ENCODE data around the gene SWT1. TPM values are rescaled to one million over a fixed set of nuclear protein-coding genes. Genes with fewer than 3 reads are reported as not detected.

Gene SWT1
- total RNA-seq, 3 donors from 2014 or later: 10.5 to 13.9 (median 10.9) TPM

GRCh38 chr1:185295091-185295490, 138.1 kb downstream of the SWT1 start:
- no peak overlapping the region for H3K4me3 ChIP-seq
- no peaks in the 10 kb centered on the region for H3K9me3 ChIP-seq
- H3K4me1 ChIP-seq: no peaks in the 10 kb centered on the region
- no peak overlapping the region for H3K27ac ChIP-seq
- H3K36me3 ChIP-seq: peaks cover 2% of the 10 kb centered on the region
- intact Hi-C loops (cut with DNase I; ENCODE audit: low total_unique reads): no loop called here
- DNase-seq (ENCODE audit: low spot score in 2 of 2): no peak
- TF ChIP-seq POLR2A (IDR thresholded peaks at IDR 0.05) (no peak), POLR2AphosphoS5 (IDR thresholded peaks at IDR 0.05) (no peak)
- TF ChIP-seq, protein P1, sequence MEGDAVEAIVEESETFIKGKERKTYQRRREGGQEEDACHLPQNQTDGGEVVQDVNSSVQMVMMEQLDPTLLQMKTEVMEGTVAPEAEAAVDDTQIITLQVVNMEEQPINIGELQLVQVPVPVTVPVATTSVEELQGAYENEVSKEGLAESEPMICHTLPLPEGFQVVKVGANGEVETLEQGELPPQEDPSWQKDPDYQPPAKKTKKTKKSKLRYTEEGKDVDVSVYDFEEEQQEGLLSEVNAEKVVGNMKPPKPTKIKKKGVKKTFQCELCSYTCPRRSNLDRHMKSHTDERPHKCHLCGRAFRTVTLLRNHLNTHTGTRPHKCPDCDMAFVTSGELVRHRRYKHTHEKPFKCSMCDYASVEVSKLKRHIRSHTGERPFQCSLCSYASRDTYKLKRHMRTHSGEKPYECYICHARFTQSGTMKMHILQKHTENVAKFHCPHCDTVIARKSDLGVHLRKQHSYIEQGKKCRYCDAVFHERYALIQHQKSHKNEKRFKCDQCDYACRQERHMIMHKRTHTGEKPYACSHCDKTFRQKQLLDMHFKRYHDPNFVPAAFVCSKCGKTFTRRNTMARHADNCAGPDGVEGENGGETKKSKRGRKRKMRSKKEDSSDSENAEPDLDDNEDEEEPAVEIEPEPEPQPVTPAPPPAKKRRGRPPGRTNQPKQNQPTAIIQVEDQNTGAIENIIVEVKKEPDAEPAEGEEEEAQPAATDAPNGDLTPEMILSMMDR (IDR thresholded peaks at IDR 0.05): no peak
- H3K27me3 ChIP-seq: no peaks in the 10 kb centered on the region

GRCh38 chr1:185297982-185298381, 141.0 kb downstream of the SWT1 start:
- H3K36me3 ChIP-seq: peaks cover 4% of the 10 kb centered on the region

GRCh38 chr1:185300152-185300551, 143.2 kb downstream of the SWT1 start:
- intact Hi-C loops (cut with DNase I; ENCODE audit: low total_unique reads): no loop called here
- H3K4me1 ChIP-seq: no peaks in the 10 kb centered on the region
- no peaks in the 10 kb centered on the region for H3K9me3 ChIP-seq
- H3K27me3 ChIP-seq: no peaks in the 10 kb centered on the region
- no peak overlapping the region for H3K4me3 ChIP-seq
- H3K27ac ChIP-seq: no peak overlapping the region
- DNase-seq (ENCODE audit: low spot score in 2 of 2): no peak
- TF ChIP-seq POLR2A (IDR thresholded peaks at IDR 0.05) (no peak), POLR2AphosphoS5 (IDR thresholded peaks at IDR 0.05) (no peak)
- TF ChIP-seq, protein P1 (IDR thresholded peaks at IDR 0.05): no peak
- peaks cover 4% of the 10 kb centered on the region for H3K36me3 ChIP-seq

More at GRCh38 chr1:185297982-185298381, 141.0 kb downstream of the SWT1 start:
- TF ChIP-seq, protein P1 (IDR thresholded peaks at IDR 0.05): no peak
- TF ChIP-seq POLR2A (IDR thresholded peaks at IDR 0.05) (no peak), POLR2AphosphoS5 (IDR thresholded peaks at IDR 0.05) (no peak)
- Histone ChIP-seq H3K4me1 (no peaks in the 10 kb centered on the region), H3K27me3 (no peaks in the 10 kb centered on the region), H3K9me3 (no peaks in the 10 kb centered on the region), H3K27ac (no peak overlapping the region), H3K4me3 (no peak overlapping the region)
- intact Hi-C loops (cut with DNase I; ENCODE audit: low total_unique reads): no loop called here
- no peak for DNase-seq (ENCODE audit: low spot score in 2 of 2)

DNA sequence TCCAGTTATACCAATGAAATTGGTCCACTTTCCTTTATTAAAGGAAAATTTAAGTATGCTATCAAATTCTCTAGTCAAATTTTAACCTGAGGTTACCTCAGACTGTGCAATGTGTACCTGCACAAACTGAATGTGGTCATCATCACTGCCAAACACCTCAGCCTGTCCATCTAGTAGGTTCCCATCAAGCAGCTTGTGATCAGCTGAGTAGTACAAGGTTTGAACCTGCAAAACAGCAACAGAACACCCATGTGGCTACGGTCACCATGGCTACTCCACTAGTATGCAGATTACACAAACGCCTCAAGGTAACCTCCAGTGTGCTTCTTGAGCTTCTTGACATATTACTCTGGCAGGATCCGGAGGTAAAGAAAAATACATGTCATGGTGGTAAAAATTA, 148.5 kb downstream of the SWT1 start:
- H3K4me3 ChIP-seq: no peak overlapping the region
- H3K27me3 ChIP-seq: no peaks in the 10 kb centered on the region
- H3K4me1 ChIP-seq: no peaks in the 10 kb centered on the region
- DNase-seq (ENCODE audit: low spot score in 2 of 2): no peak
- intact Hi-C loops (cut with DNase I; ENCODE audit: low total_unique reads): no loop called here
- TF ChIP-seq POLR2A (IDR thresholded peaks at IDR 0.05): no peak
- TF ChIP-seq, protein P1 (IDR thresholded peaks at IDR 0.05): no peak
- TF ChIP-seq POLR2AphosphoS5 (IDR thresholded peaks at IDR 0.05): no peak
- peaks cover 5% of the 10 kb centered on the region for H3K36me3 ChIP-seq
- H3K9me3 ChIP-seq: no peaks in the 10 kb centered on the region
- H3K27ac ChIP-seq: no peak overlapping the region

- TF ChIP-seq, protein P1 (IDR thresholded peaks at IDR 0.05): no peak
- no peak for TF ChIP-seq POLR2AphosphoS5 (IDR thresholded peaks at IDR 0.05)
- TF ChIP-seq POLR2A (IDR thresholded peaks at IDR 0.05): no peak
- intact Hi-C loops (cut with DNase I; ENCODE audit: low total_unique reads): no loop called here
- Histone ChIP-seq H3K27me3 (no peaks in the 10 kb centered on the region), H3K9me3 (no peaks in the 10 kb centered on the region), H3K4me1 (no peaks in the 10 kb centered on the region), H3K4me3 (no peak overlapping the region), H3K27ac (no peak overlapping the region), H3K36me3 (peaks cover 5% of the 10 kb centered on the region)
- DNase-seq (ENCODE audit: low spot score in 2 of 2): no peak
Observed at GRCh38 chr1:185308126-185308525, 151.2 kb downstream of the SWT1 start.
